GM21619 (cell line): Measurements from ENCODE around the gene ALG2.

Experiments
- ATAC-seq: cut with Tn5 transposase; IDR thresholded peaks from one replicate; pipeline ENCODE4 v1.9.1; 2021; ENCODE audit not compliant: unreplicated experiment

ALG2 gene

DNA sequence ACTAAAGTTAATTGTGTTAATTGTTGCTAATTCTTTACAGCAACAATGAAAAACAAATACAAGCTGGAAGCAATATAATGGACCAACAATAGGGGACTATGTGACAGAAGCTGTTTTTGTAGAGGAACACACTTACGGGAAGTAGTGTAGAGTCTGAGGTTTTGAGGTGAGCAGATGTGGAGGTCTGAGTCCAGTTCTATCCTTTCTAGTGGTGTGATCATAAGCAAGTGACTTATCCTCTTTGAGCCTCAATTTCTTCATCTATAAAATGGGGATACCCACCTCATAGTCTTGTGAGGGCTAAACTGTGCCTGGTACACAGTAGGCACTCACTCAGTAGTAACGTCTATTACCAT, 28.3 kb downstream of the ALG2 start:
- no peak for ATAC-seq

DNA sequence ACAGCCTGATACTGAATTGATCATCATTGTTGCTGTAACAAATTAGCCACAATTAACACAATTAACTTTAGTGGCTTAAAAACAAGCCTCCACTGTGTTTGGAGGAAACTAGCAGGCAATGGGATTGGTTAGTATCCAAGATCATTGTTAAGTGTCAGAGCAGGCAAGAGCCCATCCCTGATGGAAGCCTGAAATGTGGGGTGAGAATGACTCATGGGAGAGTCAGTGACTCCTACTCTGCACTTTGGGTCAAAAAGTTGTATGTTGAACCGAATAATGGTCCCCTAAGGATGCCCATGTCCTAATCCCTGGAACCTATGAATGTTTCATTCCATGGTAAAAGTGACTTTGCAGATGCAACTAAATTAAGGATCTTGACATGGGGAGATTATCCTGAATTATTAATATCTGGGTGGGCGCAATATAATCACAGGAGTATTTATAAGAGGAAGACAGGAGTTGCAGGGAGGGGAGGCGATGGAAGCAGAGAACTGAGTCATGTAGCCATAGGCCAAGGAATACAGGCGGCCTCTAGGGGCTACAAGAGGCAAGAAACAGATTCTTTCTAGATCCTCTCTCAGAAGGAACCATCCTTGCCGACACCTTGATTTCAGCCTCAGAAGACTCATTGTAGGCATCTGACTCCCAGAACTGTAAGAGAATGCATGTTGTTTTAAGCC, 28.8 kb downstream of the ALG2 start:
- no peak for ATAC-seq

DNA sequence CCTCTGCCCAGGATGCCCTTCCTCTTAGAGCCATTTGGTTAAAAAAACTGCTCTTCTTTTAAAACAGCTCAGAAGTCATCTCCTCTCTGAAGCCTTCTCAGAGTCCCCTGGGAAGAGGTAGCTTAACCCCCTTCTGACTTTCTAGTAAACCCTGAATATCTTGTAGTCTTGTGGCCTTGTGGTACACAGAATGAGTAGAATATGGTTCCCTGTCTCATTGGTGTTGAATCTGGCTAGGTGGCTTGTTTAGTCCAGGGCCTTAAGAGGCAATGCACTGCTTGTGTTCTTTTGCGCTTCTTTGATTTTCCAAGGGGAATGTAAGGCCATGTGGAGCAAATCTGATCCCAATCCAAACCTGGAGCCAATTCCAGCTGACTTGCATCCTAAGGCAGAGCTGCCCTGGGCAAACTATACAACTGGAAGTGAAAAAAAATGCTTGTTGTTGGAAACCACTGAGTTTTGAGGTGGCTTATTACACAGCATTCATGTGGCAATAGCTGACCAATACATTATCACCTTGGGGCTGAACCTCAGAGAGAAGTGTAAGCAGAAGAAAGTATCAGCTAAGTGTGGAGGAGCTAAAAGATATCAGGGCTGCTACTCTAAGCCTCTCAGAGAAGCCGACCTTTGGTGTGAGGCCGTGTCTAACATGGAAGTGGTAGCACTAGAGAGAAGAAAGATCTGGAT, 31.0 kb downstream of the ALG2 start:
- no peak for ATAC-seq

DNA sequence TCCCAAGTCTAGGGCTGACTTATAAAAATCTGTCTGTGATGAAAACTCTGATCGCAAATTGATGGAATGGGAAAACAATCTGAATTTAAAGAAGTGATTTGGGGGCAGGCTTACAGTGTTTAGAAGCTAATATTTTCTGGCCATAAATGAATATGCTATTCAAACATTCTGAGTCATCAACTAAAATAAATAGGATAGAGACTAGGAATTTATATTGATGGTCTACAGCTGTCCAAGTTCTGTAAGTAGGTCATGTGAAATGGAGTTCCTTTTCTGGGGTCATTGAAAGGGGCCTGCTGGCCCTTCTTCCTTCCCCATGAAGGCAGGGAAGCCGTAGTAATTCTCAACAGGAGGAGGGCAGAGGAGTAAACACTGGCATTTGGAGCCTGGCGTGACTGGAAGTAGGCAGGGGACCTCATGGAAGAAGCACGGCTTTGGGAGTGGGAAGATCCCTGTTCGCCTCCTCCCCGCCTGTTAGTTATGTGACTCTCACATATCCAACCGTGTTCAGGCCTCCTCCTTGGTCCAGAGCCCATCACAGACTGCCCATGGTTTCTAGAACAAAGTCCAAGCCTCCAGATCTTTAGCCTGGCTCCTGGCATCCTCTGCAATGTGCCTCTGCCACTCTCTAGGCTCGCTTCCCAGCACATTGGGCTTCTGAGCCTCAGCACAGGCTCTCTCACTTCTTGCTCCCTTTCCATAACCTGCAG, 31.7 kb downstream of the ALG2 start:
- ATAC-seq: no peak

DNA sequence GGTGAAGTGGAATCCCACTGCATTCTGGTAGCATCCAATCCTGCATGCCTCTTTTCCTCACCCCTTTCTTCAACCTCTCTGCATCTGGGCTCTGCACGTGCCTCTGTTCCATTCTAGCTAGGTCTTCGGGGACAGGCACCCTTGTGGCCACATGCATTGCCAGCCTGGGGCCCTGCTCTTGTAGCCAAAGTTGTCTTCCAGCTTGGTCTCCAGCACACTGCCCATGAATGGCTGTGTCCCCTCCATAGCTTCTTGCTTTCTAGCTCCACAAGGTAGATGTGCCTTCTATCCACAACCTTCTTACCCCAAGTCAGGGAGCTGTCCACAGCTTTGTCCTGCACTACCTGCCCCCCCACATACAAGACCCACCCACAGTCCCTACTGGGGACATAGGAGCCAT, 32.6 kb downstream of the ALG2 start:
- ATAC-seq: no peak

DNA sequence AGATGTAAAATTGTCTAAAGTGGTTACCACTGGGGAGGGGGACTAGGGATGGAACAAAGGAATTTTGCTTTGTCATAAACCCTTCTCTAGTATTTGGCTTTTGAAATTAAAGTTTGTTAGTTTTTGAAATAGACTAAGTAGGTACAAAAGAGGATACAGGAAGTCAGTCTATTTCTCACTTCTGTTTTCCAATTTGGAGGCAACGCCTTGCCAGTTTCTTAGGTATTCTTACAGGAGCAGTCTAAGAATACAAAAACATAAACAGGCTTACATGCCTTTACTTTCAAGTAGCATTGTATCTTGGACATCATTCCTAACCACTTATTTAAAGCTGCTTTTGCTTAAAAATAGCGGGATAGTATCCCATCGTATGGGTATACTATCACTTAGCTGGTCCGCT, 34.4 kb downstream of the ALG2 start:
- ATAC-seq: no peak

DNA sequence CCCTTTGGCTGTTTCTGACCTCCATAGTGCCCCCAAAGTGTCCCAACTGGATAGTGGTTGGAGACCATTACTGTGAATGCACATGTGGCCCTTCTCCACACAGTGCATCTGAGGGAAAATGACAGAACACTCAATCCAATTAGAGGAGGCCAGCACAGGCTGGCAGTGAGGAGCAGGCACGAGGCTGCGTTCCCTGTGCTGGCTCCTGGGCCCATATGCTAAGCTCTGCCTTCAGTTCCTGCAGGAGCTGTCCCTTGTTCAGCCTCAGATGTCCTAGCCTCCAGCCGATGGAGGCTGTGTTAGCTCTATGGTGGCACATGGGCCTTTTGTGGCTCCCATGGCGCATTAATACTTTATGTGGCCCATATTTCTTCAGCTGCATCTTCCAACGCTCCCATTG, 35.8 kb downstream of the ALG2 start:
- no peak for ATAC-seq

DNA sequence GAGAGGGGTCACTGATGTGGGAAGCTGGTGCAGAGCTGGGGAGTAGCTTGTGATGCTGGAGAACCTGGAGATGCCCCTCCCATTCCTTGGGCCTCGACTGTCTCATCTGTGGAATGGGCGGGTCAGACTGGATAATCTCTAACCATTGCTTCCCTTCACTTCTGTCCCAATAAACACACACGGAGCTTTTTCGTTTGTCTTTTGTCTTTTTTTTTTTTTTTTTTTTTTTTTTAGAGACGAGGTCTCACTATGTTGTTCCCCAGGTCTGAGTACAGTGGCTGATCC, 36.5 kb downstream of the ALG2 start:
- no peak for ATAC-seq

DNA sequence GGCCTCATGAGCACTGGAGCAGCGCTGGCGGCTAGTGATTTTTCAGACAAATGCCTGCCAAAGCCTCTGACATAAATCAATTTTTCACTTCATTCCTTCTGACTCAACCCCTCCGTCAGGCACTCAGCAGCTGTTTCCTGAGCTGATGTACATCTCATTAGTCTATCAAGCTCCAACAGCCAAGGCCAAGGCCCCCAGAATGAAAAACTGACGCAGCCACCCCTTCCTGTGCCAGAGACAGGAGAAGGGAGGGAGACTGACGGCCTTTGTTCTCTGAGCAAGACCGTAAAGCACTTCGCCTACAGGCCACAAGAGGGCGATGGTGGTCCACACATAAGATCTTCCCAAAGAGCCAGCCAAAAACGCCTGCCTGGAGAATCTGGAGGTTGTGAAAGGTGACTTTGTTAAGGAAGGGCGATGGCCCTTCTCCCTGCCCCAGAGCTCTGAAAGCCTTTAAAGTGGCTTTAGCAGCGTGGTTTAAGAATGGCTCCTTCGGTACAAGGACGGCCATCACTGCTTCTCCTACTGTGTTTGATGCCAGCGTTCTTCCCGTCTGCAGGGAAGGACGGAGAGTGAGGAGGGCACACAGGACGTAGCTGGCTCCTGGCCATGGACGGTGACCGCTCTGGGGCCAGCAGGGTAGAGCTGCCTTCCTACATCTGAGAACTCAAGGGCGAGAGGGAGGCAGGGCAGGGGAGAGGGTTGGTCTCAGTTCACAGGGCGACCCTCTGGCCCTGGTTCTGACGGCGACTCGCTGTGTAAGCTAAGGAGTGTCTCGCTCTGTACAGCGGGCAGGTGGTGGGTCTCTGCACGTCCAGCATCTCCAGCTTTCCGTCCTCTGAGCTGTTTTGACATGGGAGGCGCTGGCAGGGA, 37.0 kb downstream of the ALG2 start:
- peak; percentile 53 for ATAC-seq

DNA sequence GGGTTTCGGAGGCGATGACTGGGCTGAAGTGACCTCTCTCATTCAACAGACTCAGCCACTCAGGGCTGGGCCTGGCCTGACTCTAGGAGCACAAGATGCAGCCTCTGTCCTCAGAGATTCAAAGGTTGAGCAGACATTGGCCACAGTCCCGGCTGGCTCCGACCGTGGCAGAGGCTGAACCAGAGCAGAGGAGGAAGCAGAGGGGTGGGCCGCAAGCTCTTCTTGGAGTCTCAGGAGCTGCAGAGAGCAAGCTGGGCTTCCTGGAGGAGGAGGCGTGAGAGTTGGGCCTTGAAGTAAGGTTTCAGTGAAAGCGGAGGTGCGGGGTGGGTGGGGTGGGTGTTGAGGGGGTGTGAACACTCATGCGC, 37.6 kb downstream of the ALG2 start:
- no peak for ATAC-seq

DNA sequence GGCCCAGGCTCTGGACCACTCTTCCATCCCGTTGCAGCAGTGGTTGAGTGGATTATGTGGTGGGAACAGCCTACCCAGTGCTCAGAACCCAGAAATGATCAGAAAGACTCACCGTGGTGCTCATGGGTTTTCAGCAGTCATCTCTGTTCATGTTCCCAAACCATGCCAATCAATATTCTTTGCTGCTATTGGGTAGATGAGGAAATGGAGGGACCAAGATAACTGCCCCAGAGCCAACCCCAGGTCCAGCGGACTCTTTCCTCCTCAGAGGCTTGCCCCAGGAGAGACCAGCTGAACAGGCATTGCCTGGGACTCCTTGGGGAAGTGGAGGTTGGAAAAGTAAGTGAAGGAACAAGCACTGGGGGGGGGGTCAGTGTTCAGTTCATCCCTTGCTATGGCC, 38.1 kb downstream of the ALG2 start:
- no peak for ATAC-seq

DNA sequence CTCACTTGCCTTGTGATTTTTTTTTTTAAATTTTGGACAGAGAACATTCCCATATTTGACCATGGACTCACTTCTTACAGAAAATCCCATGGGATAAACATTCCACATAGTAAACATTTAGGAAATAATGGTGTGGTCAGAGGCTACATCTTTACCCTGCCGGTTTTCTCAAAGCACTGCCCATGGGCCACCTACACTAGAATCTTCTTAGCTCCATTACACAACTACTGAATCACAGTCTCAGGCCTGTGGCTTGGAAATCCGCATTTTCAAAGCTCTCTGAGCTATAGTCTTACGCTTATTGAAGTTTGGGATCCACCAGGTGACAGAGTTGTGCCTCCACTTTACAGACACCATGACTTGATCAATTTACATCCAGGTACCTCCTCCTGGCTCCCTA, 39.4 kb downstream of the ALG2 start:
- no peak for ATAC-seq

DNA sequence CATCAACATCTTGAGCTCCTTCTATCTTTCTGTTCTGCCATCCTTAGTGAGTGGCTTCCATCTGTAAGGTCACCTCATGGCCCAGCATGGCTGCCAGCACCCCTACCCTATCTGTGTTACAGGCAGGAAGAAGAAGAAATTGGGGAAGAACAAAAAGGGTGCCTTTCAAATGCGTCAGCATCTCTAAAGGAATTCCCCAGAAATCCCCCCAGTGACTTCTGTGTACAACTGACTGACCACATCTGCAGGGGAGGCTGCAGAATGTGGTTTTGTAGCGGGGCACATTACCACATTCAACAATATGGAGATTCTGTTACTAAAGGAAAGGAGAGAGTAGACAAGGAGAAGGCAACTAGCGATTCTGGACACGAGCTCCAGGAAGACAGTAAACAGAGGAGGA, 40.1 kb downstream of the ALG2 start:
- ATAC-seq: peak; percentile 48

DNA sequence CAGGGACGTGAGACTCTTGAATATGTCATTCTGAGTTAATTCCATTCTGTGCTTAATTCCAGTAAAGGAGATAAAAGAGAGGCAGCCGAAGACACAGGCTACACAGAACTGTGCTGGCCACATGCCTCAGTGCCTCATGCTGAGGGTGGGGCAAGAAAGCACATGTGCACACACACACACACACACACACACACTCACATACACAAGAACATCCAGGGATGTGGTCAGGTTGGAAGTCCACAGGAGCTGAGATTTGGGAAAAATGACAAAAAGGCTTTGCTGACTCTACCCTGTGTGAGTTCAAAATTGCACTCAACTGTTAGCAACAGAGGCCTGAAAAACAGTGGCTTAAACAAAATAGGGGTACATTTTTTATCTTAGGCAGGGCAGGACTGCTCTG, 40.5 kb downstream of the ALG2 start:
- no peak for ATAC-seq

DNA sequence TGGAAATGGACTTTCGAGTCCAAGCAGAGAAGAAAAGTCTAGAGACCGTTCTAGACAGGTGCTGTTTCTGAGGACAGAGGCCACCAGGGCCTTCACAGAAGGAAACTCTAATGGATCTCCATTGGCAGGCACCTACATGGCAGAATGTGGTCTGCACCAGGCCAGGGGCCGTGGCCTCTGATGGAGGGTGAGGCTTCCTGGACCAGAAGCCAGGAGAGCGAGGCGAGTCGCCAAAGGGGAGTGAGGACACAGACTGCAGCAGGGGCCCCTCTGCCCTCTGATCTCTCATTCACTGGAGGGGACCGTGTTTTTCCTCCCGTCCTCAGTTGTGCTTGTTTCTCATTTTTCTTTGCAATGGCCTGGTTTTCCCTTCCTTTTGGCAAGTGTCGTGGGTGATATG, 41.1 kb downstream of the ALG2 start:
- no peak for ATAC-seq

DNA sequence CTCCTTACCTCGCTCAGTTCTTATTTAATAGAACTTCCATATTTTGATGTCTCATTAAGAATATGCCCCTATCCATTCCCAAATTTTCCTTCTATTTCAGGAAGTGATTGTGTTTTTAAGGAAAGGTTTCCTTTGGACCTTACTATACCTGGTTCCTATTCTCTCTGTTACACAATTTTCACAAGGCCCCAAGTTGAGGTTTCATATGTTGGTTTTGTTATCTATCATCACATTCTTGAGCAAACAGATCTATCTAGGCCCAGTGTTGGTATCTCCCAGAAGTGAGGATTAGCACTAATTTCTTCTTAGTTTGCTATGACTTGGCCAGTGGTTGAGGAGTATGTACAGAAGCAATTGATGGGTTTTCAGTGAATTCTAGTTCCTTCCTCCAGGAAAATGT, 41.5 kb downstream of the ALG2 start:
- no peak for ATAC-seq

DNA sequence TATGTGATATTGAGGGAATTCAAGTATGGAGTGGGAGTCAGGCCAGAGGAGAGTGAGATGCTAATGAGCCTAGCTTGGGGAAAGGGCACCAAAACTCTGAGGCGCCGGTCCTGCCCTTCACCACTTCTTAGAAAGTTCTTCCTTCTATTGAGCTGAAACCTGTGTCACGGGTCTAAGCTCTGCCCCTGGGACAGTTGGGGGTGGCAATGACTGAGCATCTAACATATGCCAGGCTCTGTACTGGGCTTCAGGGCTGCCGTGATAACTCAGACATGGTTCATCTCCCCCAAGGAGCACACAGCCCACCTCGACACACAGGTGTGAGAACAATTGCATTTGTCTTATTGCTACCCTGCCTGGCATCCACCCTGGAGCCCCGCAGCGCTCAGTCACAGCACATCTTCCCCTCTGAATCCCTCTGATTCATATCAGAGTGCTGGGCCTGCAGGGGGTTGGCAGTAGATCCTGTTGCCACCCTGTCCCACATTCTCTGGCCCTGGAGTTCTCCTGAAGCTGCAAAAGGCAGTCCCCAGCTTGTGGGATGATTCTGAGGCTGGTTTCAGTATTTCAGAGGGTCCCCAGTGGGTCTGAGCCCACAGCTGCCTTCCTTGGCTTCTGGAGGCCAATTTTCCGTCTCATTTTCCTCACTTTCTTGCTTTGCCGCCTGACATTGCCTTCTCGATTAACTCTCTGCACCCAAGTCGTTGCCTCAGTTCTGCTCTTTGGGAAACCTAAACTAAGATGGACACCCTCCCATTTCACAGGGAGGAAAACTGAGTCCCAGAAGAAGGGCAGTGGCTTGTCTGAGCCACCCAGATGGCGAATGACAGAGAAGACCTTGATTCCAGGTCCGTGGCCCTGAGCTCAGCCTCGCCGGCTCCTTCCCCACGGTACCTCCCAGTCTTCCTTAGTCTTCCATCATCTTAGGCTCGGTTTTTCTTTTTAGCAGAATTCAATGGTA, 42.5 kb downstream of the ALG2 start:
- ATAC-seq: no peak

DNA sequence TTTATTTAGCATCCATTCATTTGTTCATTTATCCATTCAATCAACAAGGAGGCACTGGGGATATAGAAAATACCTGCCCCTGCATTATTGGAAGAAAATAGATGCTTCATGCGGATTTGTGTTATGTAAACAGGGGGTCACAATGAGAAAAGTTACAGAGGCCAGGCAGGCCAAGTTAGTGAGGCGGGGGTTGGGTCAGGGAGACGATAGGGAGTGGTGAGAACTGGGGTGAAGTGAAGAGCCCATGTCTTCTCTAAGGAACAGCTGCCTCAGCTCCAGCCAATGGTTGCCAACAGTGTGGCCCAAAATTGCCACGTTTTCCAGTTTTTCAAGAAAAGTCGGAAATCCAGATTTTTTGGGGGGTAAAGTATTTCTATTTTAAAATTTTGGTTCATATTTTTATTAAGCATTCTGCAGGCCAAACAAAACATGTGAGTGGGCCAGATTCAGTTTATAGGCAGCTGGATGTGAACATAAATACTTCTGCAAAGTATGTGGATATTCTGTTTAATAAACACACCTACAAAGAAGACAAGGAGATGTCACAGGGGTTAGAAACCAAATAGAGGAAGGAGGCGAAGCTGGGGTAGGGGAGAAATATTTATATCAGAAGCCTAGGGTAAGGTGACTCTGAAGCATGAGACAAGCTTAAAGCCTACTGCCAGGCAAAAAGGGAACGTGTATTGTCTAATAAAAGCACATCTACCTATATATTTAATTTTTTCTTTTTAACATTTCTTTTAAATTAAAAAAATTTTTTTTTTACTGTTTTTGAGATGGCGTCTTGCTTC, 44.0 kb downstream of the ALG2 start:
- ATAC-seq: no peak

DNA sequence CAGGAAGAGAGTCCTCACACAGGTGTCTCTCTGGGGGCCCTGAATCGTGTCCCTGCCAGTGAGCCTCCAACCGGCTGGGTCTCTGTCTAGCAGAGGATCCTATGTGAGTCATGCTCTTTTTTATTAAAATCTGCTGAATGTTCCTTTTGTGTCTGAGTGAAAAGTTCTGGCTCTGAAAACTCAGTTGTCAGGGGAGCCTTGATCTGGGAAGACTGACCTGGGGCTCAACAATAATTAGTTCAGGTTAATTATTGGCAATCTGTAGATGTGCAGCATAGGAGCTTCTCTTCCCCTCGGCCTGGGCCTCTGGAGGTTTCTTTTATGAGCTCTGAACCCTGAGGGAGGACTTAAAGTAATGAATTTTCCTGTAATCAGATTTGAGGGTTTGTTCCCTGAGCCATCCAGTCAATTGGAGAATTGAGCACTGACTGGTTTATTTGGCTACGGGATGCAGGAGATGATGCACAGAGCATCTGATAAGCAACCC, 45.2 kb downstream of the ALG2 start:
- ATAC-seq: no peak
